ENCODE data around the gene SPATA13.

SPATA13 gene

GRCh38 chr13:24192811-24193162, 32.3 kb downstream of the SPATA13 start:
- TF ChIP-seq CTCF (IDR thresholded peaks at IDR 0.05; ENCODE audit: low read depth, low read length, missing control alignments), result no peak
- H3K27ac ChIP-seq, result no peak overlapping the region
- DNase-seq, result no peak
- no peak overlapping the region for H3K4me3 ChIP-seq (ENCODE audit: low read depth, low read length)
- no peaks in the 10 kb centered on the region for H3K36me3 ChIP-seq (replicated peaks)
- in situ Hi-C loops (cut with HindIII; ENCODE audit: low pct_ligation_motif_present, low sequenced_read_pairs), result no loop called here
- H3K27me3 ChIP-seq (replicated peaks), result no peaks in the 10 kb centered on the region

DNA sequence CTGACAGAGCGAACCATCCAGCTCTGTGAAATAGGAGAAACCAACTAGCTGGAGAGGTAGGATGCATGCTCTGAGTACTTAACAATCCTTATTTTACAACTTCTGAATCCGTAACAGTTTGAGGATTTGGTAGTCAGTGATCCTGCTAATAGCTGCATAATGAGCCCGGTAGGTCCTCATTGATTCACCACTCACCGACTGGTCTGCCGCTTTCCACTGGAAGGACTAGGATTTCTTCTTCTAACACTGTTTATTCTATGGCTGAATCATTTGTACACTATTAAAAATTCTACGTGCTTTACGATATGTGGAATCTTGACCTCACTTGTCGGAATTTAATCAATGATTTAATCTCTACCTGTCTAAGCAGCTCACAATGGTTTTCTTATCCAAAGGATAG, 33.9 kb downstream of the SPATA13 start:
- Histone ChIP-seq H3K36me3 (replicated peaks) (no peaks in the 10 kb centered on the region), H3K27ac (no peak overlapping the region), H3K27me3 (replicated peaks) (no peaks in the 10 kb centered on the region), H3K4me3 (ENCODE audit: low read depth, low read length) (no peak overlapping the region)
- TF ChIP-seq CTCF (IDR thresholded peaks at IDR 0.05; ENCODE audit: low read depth, low read length, missing control alignments), result no peak
- in situ Hi-C loops (cut with HindIII; ENCODE audit: low pct_ligation_motif_present, low sequenced_read_pairs), result no loop called here
- DNase-seq, result no peak

- Histone ChIP-seq H3K27ac (no peak overlapping the region), H3K4me3 (ENCODE audit: low read depth, low read length) (no peak overlapping the region), H3K36me3 (replicated peaks) (no peaks in the 10 kb centered on the region), H3K27me3 (replicated peaks) (no peaks in the 10 kb centered on the region)
- in situ Hi-C loops (cut with HindIII; ENCODE audit: low pct_ligation_motif_present, low sequenced_read_pairs), result no loop called here
- TF ChIP-seq CTCF (IDR thresholded peaks at IDR 0.05; ENCODE audit: low read depth, low read length, missing control alignments), result no peak
- DNase-seq, result no peak
Measured at GRCh38 chr13:24195626-24196025, 35.1 kb downstream of the SPATA13 start.

DNA sequence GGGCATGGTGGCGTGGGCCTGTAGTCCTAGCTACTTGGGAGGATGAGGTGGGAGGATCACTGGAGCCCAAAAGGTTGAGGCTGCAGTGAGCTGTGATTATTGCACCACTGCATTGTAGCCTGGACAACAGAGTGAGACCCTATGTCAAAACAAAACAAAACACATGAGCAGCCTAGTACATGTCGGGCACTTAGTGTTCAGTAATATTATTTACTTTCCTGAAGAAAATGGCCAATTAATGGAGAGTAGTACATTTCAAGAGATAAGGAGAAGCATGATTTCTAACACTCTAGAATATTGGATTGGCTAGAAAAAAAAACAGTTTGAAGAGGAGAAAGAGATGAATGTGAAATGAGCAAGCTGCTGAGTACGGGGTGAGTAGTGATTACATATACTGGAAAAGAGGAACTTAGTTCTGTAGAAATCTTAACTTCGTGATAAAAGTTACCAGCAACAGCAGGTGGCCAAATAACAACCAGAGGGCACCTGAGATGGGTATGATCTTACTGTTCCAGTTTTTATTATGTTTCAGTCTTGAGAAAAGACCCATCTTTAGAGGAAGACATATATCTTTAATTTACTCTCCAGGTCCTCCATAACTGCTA, 36.2 kb downstream of the SPATA13 start:
- DNase-seq, result no peak
- in situ Hi-C loops (cut with HindIII; ENCODE audit: low pct_ligation_motif_present, low sequenced_read_pairs), result no loop called here
- Histone ChIP-seq H3K27me3 (replicated peaks) (no peaks in the 10 kb centered on the region), H3K36me3 (replicated peaks) (no peaks in the 10 kb centered on the region), H3K27ac (no peak overlapping the region), H3K4me3 (ENCODE audit: low read depth, low read length) (no peak overlapping the region)
- TF ChIP-seq CTCF (IDR thresholded peaks at IDR 0.05; ENCODE audit: low read depth, low read length, missing control alignments), result no peak

- no peak overlapping the region for H3K27ac ChIP-seq
- in situ Hi-C loops (cut with HindIII; ENCODE audit: low pct_ligation_motif_present, low sequenced_read_pairs), result no loop called here
Measured at GRCh38 chr13:24199016-24199415, 38.5 kb downstream of the SPATA13 start.

More at GRCh38 chr13:24199016-24199415, 38.5 kb downstream of the SPATA13 start:
- Histone ChIP-seq H3K27me3 (replicated peaks) (no peaks in the 10 kb centered on the region), H3K36me3 (replicated peaks) (no peaks in the 10 kb centered on the region), H3K4me3 (ENCODE audit: low read depth, low read length) (no peak overlapping the region)
- TF ChIP-seq CTCF (IDR thresholded peaks at IDR 0.05; ENCODE audit: low read depth, low read length, missing control alignments), result no peak
- no peak for DNase-seq
